ENCODE data around the gene RBM33.
"Not testable (repeated sequence)": the region's sequence is repeated elsewhere in the genome, so short reads cannot be mapped to it uniquely, and the experiment has no call there.

Gene RBM33

DNA sequence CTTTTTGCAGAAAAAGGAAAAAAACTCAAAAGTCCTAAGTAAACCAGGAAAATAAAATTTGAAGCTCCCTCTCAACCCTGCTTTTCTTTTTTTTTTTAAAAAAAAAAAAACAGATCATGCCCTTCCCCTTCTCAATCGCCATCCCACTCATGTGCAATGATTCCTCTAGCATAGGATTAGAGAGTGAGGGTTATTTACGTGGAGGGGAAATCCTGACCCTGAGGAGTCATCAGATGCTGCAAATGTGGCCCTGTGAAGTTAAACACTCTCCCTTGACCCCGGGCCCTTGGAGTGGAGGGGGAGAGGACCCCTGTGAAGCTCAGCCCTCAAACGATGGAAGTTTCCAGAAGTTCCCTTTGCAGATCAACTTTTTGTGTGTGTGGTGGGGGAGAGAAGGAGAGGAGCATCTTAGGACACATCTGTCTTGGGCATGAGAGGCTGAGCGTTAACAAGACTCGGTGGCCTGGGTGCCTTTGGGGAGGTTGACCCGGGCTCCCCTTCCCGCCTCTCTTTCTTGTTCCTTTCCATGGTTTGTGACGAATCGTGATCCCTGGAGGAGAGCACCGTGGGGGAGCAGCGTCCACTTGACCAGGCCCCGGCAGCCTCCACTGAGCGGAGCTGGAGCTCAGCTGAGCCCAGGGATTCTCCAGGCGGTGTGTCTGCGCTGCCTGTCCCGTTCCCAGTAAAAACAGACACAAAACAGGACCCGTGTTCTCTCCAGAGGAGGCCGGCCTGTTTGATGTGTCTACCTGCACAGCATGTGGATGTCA lies 169.3 kb downstream of the RBM33 start:
- no peak for DNase-seq

DNA sequence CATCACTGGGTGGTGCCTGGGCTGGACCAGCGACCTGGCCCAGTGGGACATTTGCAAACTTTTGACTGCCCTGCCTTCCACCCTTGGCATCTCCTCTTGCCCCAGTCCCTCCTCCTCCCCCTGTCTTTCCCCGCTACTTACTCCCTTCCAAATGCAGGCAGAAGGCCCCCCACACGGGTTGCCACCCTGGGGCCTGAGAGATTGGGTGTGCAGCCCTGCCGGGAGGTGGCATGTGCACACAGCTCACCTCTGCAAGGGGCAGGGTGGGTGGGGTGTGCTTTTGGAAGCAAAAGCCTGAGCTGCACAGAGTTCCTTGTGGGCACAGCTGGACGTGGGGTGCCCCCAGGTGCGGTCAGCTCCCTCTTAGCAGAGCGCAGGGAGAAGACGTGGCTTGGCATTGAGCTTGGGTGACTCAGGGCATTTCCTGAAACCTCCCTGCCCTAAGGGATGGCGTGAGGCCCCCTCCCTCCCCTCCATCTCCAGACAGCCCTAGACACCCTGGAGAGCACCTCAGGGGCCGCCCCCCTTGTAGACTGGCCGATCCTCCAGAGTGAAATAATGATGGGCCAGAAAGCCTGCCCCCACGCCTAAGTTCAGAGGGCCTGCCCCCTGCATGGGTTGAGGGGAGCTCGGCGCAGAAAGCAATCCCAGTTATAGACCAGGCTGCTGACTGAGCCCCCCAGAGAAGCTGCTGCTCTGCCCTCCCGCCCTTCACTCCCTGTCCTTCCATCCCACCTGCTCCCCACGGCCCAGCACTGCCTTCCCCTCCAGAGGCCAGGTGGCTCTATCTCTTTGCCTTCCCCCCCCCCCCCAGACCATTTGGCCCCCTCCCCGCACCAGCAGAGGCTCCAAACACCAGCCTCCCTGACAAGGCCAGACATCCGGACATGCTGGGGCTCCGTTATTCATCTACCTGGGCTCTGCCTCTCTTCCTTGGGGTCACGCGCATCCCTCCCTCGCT lies 170.1 kb downstream of the RBM33 start:
- no peak for DNase-seq

DNA sequence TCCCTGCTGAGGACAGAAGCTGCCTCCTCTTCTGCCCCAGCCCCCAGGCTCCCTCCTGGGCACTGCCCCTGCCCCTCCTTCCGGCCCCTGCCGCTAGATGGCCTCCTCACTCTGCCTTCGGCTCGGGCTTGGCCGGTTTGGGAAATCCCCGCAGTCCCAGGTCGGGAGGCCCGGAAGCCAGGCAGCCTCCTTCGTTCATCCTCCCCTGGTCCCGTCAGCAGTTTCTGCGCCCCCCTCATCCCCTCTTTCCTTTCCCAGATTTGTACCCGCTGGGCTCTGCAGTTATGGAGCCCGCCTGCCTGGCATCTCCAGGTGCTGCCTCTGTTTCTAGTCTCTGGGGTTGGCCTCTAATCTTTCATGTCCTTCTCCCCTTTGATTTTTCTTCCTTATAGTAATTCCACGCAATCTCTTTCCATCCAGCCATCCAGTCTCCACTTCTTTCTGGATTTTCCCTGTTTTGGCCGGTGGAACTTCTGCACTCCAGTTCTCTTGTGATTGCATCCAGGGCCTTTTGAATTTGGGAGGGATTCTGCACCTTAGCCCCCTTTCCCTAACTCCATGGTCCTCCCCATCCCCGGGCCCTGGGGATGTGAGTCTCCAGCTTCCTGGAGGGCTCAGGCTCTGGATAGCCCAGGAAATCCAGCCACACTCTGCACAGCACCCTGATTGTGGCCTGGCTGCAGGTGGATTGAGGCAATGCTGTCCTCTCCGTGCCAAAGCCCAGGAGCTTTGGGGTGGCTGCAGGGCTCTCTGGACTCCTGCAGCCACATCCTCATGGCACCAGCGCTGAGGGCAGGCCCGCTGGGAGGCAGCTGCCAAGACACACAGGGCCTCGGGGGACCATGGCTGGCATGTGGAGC lies 171.1 kb downstream of the RBM33 start:
- DNase-seq, result peak; percentile 3 to 50 (median 18)

DNA sequence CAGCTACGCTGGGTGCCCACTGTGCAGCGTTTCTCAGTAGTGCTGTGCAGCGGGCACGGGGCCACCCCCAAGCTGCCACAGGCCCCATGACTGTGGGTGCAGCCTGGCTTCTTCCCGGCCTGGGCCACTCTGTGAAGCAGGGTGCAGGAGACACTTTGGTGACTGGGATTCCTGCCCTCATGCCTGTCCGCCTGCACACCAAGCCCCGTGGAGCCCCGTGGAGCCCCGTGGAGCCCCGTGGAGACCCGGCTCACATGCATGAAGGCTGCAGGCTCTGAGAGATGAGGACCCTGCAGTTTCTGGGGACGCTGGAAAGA lies 171.7 kb downstream of the RBM33 start:
- no peak for DNase-seq

DNA sequence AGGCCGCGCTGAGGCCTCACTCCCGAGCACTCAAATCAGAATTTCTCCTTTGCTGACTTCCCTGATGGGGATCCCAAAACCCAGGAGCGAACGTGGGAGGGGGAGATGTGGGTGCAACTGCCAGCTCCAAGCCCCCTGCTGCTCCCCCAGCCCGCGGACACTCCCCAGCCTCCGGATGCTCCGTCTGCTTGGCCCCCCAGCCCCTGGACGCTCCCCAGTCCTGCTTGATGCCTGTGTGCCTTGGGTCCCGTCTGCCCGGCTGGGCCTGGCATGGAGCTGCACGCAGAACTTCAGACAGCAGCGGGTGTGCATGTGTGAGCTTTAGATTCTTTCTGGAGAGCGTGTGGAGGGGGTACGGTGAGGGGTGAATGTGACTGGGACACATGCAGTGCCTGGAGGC lies 172.5 kb downstream of the RBM33 start:
- no peak for DNase-seq

DNA sequence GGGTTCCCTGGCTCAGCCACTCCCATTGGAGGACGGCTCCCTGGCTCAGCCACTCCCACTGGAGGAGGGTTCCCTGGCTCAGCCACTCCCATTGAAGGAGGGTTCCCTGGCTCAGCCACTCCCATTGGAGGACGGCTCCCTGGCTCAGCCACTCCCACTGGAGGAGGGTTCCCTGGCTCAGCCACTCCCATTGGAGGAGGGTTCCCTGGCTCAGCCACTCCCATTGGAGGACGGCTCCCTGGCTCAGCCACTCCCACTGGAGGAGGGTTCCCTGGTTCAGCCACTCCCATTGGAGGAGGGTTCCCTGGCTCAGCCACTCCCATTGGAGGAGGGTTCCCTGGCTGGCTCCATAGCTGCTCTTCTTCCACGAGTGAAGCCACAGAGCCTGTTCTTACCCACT lies 173.1 kb downstream of the RBM33 start:
- not testable (repeated sequence) for DNase-seq

DNA sequence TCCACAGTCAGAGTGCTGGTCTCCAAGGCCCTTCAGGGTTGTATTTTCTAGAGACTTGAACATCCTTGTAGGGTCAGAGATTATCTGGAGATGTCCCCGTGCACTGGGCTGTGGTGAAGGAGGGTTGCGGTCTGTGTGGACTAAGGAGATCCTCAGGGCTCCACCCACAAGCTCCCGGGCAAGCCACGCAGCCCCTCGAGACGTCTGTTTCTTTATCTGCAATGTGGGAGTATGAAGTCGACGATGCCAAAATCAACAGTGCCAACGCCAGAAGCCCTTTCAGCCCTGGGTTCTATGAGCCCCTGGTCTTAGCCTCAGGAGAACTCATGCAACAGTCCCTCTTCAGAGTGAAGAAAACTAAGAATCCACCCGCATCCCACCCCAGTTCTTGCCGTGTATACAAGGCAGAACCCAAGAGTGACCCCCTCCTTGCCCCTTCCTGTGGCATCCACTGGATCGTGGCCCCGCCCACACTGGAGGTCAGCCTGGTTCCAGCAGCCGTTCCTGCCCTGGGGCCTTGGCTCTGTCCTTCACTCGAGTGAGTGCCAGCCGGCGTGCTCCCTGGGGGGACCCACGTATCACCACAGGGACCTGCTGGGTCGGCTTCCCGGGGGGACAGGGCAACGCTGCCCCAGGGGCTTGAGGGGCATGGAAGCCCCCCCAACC lies 173.8 kb downstream of the RBM33 start:
- no peak for DNase-seq

DNA sequence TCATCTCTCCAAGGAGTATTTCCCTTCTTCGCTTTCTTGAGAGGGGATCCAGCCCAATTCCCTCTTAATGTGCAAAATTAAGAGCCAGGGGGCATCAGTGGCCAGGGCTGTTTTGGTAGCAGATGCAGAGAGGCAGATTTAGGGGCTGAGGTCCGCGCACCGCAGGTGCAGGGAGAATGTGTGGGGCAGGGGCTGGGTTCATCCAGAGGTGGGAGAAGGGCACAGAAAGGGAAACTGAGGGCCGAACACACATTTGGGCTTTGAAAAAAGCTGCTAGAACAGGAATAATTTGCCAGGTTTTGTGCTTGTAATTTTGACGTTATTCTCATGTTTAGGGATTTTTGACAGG lies 174.3 kb downstream of the RBM33 start:
- no peak for DNase-seq

DNA sequence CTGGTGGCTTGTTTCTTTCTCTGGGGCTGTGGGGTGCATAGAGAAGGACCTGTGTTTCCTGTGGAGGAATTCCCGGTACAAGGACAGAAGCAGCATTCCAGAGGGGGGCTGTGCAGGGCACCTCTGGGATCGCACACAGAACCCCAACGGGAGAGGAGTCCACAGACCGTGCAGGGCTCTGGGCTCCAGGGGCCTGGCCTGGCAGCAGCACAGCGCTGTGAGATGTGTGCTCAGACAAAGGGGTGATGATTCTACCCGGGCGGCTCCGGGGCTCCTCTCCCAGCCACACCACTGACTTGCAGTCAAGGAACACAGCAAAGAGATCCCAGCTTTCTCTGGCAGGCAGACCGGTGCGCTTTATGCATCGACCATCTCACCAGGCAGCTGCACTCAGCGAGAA lies 174.7 kb downstream of the RBM33 start:
- no peak for DNase-seq

DNA sequence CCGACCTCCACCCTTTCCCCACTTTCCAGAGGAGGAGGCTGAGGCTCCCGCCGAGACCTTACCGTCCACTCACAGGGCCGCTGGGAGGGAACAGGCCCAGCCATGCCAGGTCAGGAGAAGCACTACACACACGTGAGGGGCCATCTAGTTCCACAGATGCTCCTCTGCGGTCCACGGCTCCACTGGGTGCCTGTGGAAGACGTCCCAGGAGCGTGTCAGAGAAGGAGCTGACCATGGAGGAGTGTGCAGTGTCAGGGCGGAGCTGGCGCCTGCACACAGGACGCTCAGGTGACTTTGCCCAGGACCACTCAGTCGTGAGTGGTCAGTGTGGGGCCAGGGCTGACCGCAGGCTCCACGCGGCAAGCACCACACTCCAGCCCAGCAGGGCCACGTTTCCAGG lies 175.8 kb downstream of the RBM33 start:
- DNase-seq, result no peak

DNA sequence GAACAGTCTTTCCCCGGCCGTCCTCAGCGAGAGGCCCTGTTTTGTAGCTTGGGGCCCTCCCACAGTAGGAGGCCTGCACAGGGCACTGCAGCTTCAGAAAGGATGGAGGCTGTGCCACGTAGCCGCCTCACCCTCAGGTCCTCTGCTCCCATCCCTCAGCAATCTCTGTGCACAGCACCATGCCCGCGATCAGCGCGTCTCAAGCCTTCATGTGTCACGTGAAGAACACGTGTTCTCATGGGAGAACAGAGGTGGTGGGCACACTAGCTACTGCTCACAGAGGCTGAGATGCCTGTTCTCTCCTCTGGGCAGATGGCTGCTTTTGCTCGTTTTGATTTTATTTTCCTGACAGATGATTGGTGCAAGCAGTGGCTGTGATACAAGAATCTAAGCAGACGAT lies 176.3 kb downstream of the RBM33 start:
- DNase-seq, result no peak

DNA sequence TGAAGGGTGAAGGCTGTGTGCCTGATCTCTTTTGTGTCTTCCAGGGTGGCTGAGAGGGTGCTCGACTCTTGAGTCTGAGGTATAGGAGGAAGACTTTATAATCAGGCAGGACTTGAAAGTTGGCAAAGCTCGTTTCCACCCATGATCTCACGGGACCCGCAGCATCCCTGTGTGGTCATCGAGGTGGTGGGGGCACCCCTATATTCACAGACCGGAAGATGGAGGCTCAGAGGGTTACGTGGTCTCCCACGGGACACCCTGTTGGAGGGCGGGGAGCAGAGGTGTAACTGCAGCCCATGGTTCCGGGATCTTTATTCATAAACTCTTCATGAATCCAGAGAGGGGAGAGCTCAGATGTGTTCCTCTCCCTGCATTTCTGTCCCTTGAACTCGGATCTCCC lies 177.4 kb downstream of the RBM33 start:
- no peak for DNase-seq

DNA sequence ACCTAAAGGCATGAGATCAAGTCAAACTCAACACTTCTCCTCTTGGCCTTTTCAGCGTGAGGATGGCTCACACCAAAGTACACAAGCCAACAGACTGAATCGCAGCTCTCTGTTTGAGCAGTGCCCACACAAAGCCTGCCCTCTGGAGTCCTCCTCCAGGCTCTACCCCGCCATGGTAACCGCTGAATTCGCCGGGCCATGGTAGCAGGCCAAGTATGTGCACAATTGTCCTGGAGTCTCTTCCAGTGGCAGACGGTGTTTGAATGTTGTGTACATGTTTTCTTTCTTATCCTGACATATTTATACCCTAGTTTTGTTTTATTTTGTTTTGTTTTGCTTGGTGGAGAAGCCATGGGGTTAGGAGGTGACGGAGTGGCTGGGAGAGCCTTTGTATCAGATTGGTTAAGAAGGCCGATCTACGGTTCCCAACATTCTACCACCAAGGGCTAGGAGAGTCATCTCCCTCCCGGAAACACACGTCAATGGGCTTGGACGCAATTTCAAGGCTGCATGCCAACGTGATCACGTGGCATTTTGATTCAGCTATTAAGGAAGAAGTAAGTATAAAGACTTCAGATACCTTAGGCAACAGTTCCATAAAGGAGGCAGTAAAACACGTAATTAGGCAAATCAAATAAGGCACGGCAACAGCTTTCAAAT lies 179.9 kb downstream of the RBM33 start:
- DNase-seq, result no peak

DNA sequence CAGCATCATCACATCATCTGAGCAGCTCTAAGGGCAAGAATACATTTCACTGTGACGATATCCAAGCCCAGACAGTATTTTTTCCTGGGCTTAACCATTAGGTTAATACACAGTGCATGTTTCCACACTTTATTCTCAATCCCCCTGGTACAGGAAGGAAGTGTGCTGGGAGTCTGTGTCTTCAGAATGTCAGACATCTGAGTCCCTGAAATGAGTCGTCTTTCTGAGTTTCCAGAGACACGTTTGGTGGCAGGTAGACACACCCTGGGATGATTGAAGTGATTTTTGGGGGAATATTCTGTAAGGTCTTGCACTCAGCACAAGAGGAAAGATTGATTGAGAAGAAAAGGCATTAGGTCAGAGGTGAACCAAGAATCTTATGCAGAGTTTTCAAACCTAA lies 180.9 kb downstream of the RBM33 start:
- DNase-seq, result no peak

DNA sequence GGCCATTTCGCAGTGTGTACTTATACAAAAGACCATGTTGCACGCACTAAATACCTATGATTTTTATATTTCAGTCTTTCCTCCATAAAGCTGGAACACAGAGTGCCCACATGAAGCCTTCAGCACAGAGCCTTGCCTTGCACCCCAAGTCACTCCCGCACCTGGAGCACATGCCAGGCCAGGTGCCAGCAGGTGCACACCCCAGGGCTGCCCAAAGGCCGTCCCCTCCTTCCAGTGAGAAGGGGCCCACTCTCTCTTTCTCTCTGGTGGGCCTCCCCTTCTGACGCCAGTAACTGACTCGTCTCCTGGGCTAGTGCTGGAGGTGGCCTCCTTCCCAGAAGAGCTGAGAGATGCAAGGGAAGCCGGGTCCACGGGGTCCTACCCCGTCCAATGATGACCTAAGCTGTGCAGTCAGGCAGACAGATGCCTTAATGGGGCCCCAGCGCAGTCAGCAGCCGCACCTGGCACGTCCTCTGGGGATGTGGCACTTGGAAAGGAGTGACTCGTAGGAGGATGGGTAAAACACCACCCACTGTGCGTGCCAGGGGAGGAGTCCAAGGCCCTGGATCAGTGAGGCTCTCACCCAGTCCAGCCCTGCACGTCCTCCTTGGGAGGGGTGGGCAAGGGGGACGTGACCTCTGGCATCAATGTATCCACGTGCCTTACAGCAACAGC lies 185.5 kb downstream of the RBM33 start:
- no peak for DNase-seq

All from activated naive CD4-positive, alpha-beta T cell (primary cell).